HG02623 (cell line): ENCODE results near the gene ATP6V0A1.
"Not testable (repeated sequence)": the region's sequence is repeated elsewhere in the genome, so short reads cannot be mapped to it uniquely, and the experiment has no call there.

Experiments
- ATAC-seq: cut with Tn5 transposase; IDR thresholded peaks from one replicate; pipeline ENCODE4 v1.9.1; 2021; ENCODE audit warnings: moderate library complexity; ENCODE audit not compliant: unreplicated experiment

ATP6V0A1 gene

DNA sequence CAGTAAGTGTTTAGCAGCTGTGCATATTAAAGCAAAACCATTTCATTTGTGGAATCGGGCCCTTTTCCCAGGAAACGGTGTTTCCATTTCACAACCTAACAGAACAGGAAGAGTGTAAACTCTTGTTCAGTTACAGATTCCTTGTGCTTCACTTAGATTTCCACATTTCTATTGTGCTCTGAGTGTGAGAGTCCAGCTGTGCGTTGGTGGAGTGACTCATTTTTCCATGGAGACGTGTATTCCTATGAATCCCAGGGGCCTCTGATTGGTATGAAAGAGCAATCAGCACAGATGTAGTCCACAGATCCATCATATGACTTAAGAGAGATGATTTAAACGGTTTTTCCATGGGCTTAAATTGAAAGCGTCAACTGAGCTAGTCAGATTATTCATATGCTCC lies 22.3 kb upstream of the ATP6V0A1 start:
- ATAC-seq, result no peak

- no peak for ATAC-seq
Observed at GRCh38 chr17:42438600-42439567, 19.8 kb upstream of the ATP6V0A1 start.

DNA sequence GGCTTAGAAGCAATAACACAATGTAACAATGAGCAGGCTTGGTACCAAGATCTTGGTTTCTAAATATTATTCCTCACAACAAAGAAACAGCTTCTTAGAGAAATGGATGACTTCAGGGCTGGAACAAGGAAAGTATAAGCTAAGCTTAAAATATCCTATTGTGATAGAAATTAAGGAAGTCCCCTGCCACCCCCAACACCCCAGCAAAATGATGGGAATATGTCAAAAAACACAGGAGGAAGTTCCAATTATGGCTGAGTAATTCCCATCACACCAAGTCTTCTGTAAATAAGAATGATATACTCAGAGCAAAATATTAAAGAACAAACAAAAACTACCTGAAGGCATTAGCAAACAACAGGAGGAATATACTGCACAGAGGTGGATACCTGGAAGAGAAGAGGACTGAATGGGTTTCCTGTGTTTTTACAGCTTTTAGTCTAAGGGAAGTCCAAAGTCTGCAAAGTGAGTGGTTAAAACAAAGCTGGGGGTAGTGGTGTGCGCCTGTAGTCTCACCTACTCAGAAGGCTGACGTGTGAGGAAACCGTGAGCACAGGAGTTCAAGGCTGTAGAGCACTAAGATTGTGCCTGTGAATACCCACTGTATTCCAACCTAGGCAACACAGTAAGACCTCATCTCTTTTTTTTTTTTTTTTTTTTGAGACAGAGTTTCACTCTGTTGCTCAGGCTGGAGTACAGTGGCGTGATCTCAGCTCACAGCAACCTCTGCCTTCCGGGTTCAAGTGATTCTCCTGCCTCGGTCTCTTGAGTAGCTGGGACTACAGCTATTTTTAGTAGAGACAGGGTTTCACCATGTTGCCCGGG lies 17.1 kb upstream of the ATP6V0A1 start:
- ATAC-seq, result no peak

GRCh38 chr17:42442196-42442565 lies 16.5 kb upstream of the ATP6V0A1 start:
- no peak for ATAC-seq

DNA sequence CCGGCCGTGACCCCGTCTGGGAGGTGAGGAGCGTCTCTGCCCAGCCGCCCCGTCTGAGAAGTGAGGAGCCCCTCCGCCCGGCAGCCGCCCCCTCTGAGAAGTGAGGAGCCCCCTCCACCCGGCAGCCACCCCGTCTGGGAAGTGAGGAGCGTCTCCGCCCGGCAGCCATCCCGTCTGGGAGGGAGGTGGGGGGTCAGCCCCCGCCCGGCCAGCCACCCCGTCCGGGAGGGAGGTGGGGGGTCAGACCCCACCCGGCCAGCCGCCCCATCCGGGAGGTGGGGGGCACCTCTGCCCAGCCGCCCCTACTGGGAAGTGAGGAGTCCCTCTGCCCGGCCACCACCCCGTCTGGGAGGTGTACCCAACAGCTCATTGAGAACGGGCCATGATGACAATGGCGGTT lies 9.5 kb upstream of the ATP6V0A1 start:
- ATAC-seq, result not testable (repeated sequence)

DNA sequence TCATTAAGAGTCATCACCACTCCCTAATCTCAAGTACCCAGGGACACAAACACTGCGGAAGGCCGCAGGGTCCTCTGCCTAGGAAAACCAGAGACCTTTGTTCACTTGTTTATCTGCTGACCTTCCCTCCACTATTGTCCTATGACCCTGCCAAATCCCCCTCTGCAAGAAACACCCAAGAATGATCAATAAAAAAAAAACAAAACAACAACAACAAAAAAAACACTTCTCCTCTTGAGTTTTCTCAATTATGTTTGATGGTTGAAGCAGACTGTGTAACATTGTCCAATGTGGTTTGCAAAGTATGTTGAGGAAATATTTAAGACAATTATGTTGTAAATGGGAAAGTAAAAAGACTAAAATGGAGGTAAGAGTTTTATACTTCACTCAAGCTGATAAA lies 8.8 kb upstream of the ATP6V0A1 start:
- not testable (repeated sequence) for ATAC-seq

GRCh38 chr17:42451270-42451669 lies 7.4 kb upstream of the ATP6V0A1 start:
- not testable (repeated sequence) for ATAC-seq

GRCh38 chr17:42453439-42453838 lies 5.2 kb upstream of the ATP6V0A1 start:
- ATAC-seq, result no peak

DNA sequence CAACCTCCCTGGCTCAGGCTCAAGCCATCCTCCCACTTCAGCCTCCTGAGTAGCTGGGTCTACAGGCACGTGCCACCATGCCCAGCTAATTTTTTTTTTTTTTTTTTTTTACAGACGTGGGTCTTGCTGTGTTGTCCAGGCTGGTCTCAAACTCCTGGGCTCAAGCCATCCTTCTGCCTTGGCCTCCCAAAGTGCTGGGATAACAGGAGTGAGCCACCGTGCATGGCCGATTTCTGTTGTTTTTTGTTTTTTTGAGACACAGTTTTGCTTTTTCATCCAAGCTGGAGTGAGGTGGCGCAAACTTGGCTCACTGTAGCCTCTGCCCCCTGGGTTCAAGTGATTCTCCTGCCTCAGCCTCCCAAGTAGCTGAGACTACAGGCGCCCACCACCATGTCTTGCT lies 3.7 kb upstream of the ATP6V0A1 start:
- not testable (repeated sequence) for ATAC-seq

DNA sequence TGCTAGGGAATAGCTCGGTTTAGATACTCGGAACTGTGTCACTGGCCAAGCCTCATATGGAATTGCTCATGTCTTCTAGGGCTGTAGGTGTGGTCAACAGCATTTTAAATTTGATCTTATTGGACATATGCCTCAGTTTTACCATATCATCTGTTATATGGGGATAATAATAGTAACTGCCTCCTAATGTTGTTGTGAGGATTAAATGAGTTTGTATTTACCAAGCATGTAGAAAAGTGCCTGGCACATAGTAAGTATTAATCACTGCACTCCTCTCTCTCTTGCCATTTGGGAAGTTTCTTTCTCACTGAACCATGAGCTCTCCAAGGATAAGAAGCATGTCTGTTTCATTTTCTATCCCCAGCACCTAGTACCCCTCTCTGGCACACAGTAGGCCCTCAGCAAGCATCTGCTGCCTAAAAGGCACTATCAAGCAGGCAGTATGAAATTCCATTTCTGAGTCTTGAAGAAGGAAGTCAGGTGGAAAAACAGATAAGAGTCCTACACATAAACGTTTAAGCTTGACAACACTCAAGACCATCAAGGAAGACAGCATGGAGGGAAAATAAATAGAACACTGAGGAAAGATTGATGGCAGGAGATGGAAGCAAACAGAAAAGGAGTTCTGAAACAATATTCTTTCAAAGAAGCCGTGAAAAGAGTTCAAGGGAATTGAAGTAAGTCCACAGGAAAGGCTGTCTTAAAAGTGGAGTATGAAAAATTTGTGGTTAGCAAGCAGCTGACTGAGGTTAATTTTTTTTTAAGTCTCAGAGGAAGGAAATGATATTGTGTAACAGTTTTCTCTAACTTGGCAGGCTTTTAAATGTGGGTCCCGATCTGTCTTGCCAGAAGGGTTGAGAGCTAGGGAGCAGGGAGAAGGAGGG lies 2.2 kb upstream of the ATP6V0A1 start:
- ATAC-seq, result no peak

GRCh38 chr17:42457107-42457792 lies 1.4 kb upstream of the ATP6V0A1 start:
- no peak for ATAC-seq

GRCh38 chr17:42459256-42459800 lies 650 bp downstream of the ATP6V0A1 start:
- no peak for ATAC-seq

DNA sequence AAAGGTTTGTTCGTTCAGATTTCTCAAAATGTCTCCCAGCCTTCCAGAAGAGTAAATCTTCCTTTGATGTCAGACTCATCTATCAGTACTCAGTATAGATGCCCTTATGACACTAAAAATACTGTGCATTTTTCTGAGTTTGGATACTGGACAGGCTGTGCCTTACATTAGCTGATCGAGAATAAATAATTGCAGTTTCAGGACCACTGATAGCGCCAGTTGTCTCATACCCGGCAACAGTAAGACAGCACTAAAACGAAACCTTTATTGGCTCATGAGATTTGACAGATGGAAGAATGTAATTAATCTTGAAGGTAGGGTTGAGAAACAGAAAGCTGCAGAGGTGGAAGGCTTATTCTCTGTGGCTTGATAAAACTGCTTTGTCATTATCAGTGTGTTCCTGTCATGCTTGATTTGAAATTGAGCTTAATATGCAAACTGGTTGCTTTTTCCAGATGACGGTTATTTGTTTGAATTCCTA lies 1.2 kb downstream of the ATP6V0A1 start:
- ATAC-seq, result no peak

DNA sequence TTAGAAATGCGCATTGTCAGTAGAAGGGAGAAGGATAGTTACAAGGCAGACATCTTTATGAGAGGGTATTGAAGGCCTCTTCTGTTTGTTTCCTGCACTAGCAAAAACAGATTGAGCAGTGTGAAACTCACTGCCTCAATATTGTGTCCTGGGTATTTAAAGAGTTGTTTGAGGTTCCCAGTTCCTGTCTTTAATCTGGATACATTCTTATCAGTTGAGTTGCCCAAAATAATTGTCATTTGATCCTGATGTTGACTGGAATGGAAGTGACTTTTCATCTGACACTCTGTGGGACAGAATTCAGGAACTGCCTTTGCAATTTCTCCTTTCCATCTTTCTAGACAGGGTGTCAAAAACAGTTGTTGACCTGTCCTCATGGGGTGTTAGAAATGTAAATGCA lies 1.7 kb downstream of the ATP6V0A1 start:
- ATAC-seq, result no peak

DNA sequence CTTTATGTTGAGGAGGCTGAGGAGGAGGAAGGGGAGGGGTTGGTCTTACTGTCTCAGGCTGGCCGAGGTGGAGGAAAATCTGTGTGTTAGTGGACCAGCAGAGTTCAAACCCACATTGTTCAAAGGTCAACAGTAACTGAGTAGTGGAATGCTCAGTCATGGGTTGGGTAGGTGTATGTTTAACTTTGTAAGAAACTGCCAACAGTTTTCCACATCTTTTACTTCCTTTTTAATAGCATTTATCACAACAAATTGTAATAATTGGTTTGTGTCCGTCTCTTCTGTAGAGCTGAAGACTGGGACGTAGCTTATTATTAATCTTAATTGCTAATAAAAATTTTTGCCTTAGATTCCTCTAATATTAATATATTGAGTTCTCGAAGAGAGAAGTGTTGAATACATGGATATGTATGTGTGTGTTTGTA lies 5.3 kb downstream of the ATP6V0A1 start:
- no peak for ATAC-seq

DNA sequence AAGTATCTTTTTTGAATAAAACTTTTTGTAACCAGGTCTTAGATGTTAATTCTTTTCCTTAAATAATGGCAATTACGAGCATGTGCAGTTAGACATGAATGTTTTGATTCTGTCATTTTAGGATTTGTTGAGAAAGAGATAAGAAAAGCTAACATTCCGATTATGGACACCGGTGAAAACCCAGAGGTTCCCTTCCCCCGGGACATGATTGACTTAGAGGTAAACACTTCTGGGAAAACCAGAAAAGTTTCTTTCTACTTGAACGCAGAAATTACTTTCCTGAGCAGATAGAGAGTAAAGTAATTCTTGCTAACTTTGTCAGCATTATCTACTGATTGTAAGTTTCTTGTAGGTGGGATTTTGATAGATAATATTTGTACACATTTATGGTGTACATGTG lies 9.2 kb downstream of the ATP6V0A1 start:
- ATAC-seq, result no peak

- ATAC-seq, result no peak
Observed at GRCh38 chr17:42472709-42473521, 14.2 kb downstream of the ATP6V0A1 start.

- ATAC-seq, result no peak
Observed at GRCh38 chr17:42474276-42474675, 15.6 kb downstream of the ATP6V0A1 start.

DNA sequence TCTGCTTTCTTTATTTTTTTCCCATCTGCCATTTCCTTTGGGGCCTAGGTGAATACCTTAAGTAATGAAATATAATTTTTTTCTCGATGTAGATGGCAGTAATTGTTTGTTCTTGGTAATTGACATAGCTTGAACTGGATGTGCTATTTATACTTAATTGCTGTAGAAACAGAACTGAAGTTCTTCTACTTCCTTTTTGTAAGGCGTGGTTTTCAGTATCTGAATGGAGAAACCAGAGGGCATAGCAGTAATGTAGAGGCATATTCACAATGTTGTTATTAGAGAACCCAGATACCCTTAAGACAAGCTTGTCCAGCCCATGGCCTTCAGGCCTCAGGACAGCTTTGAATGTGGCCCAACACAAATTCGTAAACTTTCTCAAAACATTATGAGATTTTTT lies 16.4 kb downstream of the ATP6V0A1 start:
- ATAC-seq, result no peak
